Muscle of arm (tissue), 12 donors: ENCODE measurements around the gene ATOH8. TPM values are rescaled to one million over a fixed set of nuclear protein-coding genes. Genes with fewer than 3 reads are reported as not detected.
A peak's percentile ranks its signal among the peaks of the same experiment; 100 is the strongest.

Experiments used
- DNase-seq: peaks from one replicate; pipeline ENCODE4 v3.0.0-alpha.2; 2013
- polyA plus RNA-seq, 12 donors: library from polyadenylated mRNA; unstranded; fragments of 120-200 nt; gene quantifications; one replicate each; pipeline ENCODE4 v1.2.1, GENCODE V29; 2013; ENCODE audit not compliant: insufficient read length in 12 of 12

ATOH8 gene
- polyA plus RNA-seq, 12 donors: 11.4 to 29.5 (median 14.7) TPM; not detected in 1

GRCh38 chr2:85716346-85716914, 37.4 kb upstream of the ATOH8 start:
- DNase-seq: no peak

GRCh38 chr2:85717308-85718008, 36.3 kb upstream of the ATOH8 start:
- no peak for DNase-seq

GRCh38 chr2:85718009-85718391, 35.8 kb upstream of the ATOH8 start:
- no peak for DNase-seq

GRCh38 chr2:85718885-85719492, 34.8 kb upstream of the ATOH8 start:
- no peak for DNase-seq

- DNase-seq: no peak
Measured at GRCh38 chr2:85719609-85720240, 34.1 kb upstream of the ATOH8 start.

- DNase-seq: no peak
Measured at GRCh38 chr2:85720533-85720932, 33.3 kb upstream of the ATOH8 start.

GRCh38 chr2:85721641-85722040, 32.1 kb upstream of the ATOH8 start:
- DNase-seq: no peak

- no peak for DNase-seq
Measured at GRCh38 chr2:85722519-85722918, 31.3 kb upstream of the ATOH8 start.

- no peak for DNase-seq
Measured at GRCh38 chr2:85723707-85724360, 30.0 kb upstream of the ATOH8 start.

GRCh38 chr2:85724731-85725181, 29.0 kb upstream of the ATOH8 start:
- no peak for DNase-seq

GRCh38 chr2:85725451-85725850, 28.3 kb upstream of the ATOH8 start:
- no peak for DNase-seq

GRCh38 chr2:85727798-85728197, 26.0 kb upstream of the ATOH8 start:
- DNase-seq: no peak

GRCh38 chr2:85728342-85728741, 25.4 kb upstream of the ATOH8 start:
- no peak for DNase-seq

- peak; percentile 92 for DNase-seq
Measured at GRCh38 chr2:85728883-85729824, 24.6 kb upstream of the ATOH8 start.

- no peak for DNase-seq
Measured at GRCh38 chr2:85729825-85730510, 23.8 kb upstream of the ATOH8 start.

GRCh38 chr2:85730686-85731230, 23.0 kb upstream of the ATOH8 start:
- DNase-seq: no peak

- DNase-seq: no peak
Measured at GRCh38 chr2:85731606-85732005, 22.2 kb upstream of the ATOH8 start.

- no peak for DNase-seq
Measured at GRCh38 chr2:85732467-85733120, 21.2 kb upstream of the ATOH8 start.

GRCh38 chr2:85733121-85733960, 20.4 kb upstream of the ATOH8 start:
- no peak for DNase-seq
